Type B pancreatic cell (in vitro differentiated cells): Measurements from ENCODE around the gene STMP1. TPM values are rescaled to one million over a fixed set of nuclear protein-coding genes. Genes with fewer than 3 reads are reported as not detected.
A peak's percentile ranks its signal among the peaks of the same experiment; 100 is the strongest.

Experiments used
- DNase-seq: peaks from one replicate; pipeline ENCODE4 v3.0.0; 2021; ENCODE audit warnings: mixed read lengths; ENCODE audit not compliant: unreplicated experiment; ENCODE audit errors: extremely low spot score
- H3K27ac Mint-ChIP-seq: 2 replicates; pipeline ENCODE4 v1.8.0; 2021; ENCODE audit warnings: mild to moderate bottlenecking, mixed read lengths
- H3K27me3 Mint-ChIP-seq: 2 replicates; pipeline ENCODE4 v1.8.0; 2021; ENCODE audit warnings: mixed read lengths
- H3K36me3 Mint-ChIP-seq: 2 replicates; pipeline ENCODE4 v1.8.0; 2021; ENCODE audit warnings: mixed read lengths
- H3K4me1 Mint-ChIP-seq: one replicate; pipeline ENCODE4 v1.8.0; 2021; ENCODE audit warnings: mixed read lengths; ENCODE audit not compliant: unreplicated experiment
- H3K4me3 Mint-ChIP-seq: 2 replicates; pipeline ENCODE4 v1.8.0; 2021; ENCODE audit warnings: mild to moderate bottlenecking, mixed read lengths
- H3K9me3 Mint-ChIP-seq: 2 replicates; pipeline ENCODE4 v1.8.0; 2021; ENCODE audit warnings: mixed read lengths
- total RNA-seq: library from RNA; stranded (reverse); gene quantifications from 2 replicates; pipeline ENCODE4 v1.2.1, GENCODE V29; 2021; ENCODE audit warnings: low replicate concordance
- TF ChIP-seq, protein P1 (sequence below): fragments of 200-600 bp; sonication (generic); conservative IDR thresholded peaks from 2 replicates; pipeline ENCODE4 v1.5.0; 2021; ENCODE audit warnings: antibody characterized with exemption, mild to moderate bottlenecking

The STMP1 gene
- total RNA-seq, 1 donor from 2014 or later, result 58.2 TPM

- Mint-ChIP-seq H3K36me3 (peaks cover 7% of the 10 kb centered on the region), H3K9me3 (peaks cover 4% of the 10 kb centered on the region), H3K4me3 (no peak overlapping the region), H3K4me1 (peaks cover 12% of the 10 kb centered on the region), H3K27me3 (no peaks in the 10 kb centered on the region), H3K27ac (no peak overlapping the region)
- TF ChIP-seq, protein P1, sequence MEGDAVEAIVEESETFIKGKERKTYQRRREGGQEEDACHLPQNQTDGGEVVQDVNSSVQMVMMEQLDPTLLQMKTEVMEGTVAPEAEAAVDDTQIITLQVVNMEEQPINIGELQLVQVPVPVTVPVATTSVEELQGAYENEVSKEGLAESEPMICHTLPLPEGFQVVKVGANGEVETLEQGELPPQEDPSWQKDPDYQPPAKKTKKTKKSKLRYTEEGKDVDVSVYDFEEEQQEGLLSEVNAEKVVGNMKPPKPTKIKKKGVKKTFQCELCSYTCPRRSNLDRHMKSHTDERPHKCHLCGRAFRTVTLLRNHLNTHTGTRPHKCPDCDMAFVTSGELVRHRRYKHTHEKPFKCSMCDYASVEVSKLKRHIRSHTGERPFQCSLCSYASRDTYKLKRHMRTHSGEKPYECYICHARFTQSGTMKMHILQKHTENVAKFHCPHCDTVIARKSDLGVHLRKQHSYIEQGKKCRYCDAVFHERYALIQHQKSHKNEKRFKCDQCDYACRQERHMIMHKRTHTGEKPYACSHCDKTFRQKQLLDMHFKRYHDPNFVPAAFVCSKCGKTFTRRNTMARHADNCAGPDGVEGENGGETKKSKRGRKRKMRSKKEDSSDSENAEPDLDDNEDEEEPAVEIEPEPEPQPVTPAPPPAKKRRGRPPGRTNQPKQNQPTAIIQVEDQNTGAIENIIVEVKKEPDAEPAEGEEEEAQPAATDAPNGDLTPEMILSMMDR, result no peak
- no peak for DNase-seq
Observed at GRCh38 chr7:135709508-135709907, 47.2 kb downstream of the STMP1 start.

GRCh38 chr7:135710417-135711138 lies 48.3 kb downstream of the STMP1 start:
- TF ChIP-seq, protein P1, result peak; percentile 82
- H3K4me3 Mint-ChIP-seq, result no peak overlapping the region
- DNase-seq, result no peak
- H3K36me3 Mint-ChIP-seq, result no peaks in the 10 kb centered on the region
- H3K27ac Mint-ChIP-seq, result no peak overlapping the region
- peaks cover 4% of the 10 kb centered on the region for H3K9me3 Mint-ChIP-seq
- H3K4me1 Mint-ChIP-seq, result peaks cover 5% of the 10 kb centered on the region
- H3K27me3 Mint-ChIP-seq, result no peaks in the 10 kb centered on the region

DNA sequence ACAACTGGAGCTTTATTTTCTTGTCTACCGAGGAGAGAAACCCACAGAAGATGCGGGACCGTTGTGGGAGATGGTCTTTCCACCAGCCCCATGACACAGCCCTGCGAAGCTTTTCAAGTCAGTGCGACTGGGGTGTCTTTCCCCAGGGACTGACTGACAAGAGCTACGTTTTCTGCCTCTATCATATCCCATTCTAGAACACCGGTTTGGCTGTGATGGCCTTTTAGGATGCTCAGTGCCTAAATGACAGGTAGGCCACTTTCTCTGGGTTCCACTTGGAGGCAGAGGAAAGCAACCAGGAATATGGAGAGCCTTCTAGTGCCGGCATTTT lies 48.8 kb downstream of the STMP1 start:
- no peak for DNase-seq
- TF ChIP-seq, protein P1, result peak; percentile 49
- Mint-ChIP-seq H3K36me3 (no peaks in the 10 kb centered on the region), H3K4me3 (no peak overlapping the region), H3K9me3 (peaks cover 4% of the 10 kb centered on the region), H3K27me3 (no peaks in the 10 kb centered on the region), H3K4me1 (peaks cover 5% of the 10 kb centered on the region), H3K27ac (no peak overlapping the region)

DNA sequence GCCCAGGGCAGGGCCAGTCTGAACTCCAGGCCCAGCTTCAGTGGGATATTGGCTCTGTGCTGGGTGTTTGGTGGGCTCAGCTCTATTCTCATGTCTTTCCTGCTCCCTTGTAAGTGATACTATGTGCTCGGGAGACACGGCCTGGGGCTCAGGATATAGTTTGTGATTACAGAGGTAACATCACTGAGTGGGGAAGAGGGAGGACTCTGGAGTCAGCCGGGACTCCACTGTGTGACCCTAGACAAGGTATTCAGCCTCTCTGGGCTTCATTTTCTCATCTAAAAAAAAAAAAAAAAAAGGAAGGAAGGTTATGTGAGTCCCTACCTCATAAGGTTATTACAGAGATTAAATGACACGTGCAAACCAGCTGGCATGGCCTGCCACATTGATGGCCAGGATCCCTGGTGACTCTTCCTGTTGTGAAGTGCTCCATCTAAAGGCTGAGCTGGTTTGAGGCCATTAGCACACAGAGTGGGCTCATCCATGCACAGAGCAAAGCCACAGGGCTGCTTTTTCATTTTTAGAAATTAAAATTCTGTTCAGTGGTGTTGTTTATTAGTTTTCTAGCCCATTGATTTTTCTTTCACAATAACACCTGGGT lies 50.0 kb downstream of the STMP1 start:
- Mint-ChIP-seq H3K36me3 (no peaks in the 10 kb centered on the region), H3K4me1 (peaks cover 5% of the 10 kb centered on the region), H3K27ac (no peak overlapping the region), H3K4me3 (no peak overlapping the region), H3K9me3 (peaks cover 4% of the 10 kb centered on the region), H3K27me3 (no peaks in the 10 kb centered on the region)
- no peak for DNase-seq
- TF ChIP-seq, protein P1, result no peak

- Mint-ChIP-seq H3K36me3 (no peaks in the 10 kb centered on the region), H3K27ac (no peak overlapping the region), H3K9me3 (peaks cover 4% of the 10 kb centered on the region), H3K4me1 (peaks cover 5% of the 10 kb centered on the region), H3K4me3 (peak overlapping the region; percentile 20), H3K27me3 (no peaks in the 10 kb centered on the region)
- TF ChIP-seq, protein P1, result no peak
- no peak for DNase-seq
Observed at GRCh38 chr7:135712796-135713195, 50.5 kb downstream of the STMP1 start.
